GM18951 (cell line): ENCODE data around the gene NACC2.

Experiments
- POLR2A ChIP-seq: IDR thresholded peaks from 4 replicates; pipeline ENCODE4 v1.6.1; 2011; ENCODE audit warnings: mild to moderate bottlenecking; ENCODE audit not compliant: insufficient read length, insufficient read depth; ENCODE audit errors: extremely low read depth
- in situ Hi-C: fragments of 300-500 bp; cut with MboI; formaldehyde crosslinking; loops from one replicate; pipeline ENCODE4 v1.12.0; 2022; ENCODE audit warnings: low sequenced_read_pairs, mixed read lengths, inconsistent platforms; ENCODE audit not compliant: unreplicated experiment

The NACC2 gene

DNA sequence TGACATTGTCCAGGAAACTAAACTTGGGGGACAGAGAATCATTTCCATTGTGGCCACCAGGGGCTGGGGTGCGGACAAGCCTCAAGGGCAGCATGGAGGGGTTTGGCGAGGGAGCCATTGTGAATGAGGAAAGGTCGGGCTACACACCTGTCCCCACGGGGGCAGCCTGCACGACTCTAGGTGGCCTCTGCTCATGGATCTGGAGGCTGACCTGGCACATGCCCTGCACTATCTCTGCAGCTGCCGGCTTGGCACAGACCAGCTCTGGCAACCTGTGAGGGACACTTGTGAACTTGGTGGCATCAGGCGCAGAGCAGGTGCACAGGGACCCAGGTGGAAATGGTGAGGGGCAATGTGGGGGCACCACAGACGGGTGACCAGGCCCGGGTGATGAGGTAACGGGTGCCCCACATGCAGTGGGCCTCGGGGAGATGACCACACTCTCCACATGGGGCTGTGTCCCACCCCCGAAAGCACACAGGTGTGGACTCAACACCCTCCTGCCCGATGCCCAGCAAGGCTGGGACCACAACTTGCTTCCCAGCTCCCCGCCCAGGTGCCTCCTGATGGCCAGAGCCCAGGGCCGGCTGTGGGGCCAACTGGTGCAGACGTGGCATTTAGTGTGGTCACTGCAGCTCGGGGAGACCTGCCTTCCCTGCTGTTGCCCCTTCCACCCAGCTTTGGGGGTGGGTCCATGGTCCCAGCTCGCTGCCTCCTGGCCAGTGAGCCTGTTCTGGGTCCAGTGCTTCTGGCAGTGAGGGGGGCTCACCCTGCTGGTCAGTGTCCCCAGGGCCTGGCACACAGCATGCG, 73.0 kb downstream of the NACC2 start:
- TF ChIP-seq POLR2A, result no peak
- in situ Hi-C loops, result no loop called here

DNA sequence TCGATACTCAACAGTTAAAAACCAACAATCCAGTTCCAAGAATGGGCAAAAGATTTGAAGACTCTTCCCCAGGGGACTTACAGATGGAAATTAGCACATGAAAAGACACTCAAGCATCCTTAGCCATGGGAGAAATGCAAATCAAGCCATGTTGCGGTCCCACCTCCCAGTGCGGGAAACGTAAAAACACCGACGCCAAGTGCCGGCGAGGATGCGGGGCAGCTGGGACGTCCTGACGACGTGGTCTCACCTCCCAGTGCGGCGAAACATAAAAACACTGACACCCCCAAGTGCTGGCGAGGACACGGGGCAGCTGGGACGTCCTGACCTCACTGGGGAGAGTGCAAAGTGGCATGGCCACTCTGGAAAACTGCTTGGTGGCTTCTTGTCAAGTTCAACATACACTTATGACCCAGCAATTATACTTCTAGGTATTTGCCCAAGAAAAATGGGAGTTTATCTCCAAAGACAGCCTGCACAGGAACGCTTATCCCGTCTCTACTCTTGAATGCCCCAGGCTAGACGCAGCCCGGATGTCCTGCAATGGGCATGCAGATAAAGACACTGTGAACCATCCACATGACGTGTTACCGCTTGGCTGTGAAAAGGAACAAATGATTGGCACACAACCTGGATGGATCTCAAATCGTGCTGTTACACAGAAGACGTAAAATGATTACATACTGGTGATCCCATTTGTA, 73.8 kb downstream of the NACC2 start:
- TF ChIP-seq POLR2A, result no peak

DNA sequence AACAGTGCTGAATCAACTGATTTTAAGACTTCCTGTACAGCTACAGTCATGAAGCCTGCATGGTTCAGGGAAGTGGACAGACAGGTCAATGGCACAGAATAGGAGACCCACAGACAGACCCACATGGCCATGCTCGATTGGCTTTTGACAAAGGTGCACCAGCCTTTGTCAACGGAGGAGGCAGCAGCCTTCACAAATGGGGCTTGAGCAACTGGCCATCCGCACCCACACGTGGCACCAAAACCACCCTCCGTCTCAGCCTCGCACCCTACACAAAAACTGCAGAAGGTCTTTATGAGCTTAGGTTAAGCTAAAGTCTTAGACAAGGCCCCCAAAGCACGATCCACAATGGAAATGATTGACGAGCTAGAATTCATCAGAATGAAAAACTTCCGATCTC, 74.4 kb downstream of the NACC2 start:
- in situ Hi-C loops, result no loop called here
- no peak for TF ChIP-seq POLR2A

More for the DNA sequence above, 73.8 kb downstream of the NACC2 start:
- in situ Hi-C loops, result no loop called here

DNA sequence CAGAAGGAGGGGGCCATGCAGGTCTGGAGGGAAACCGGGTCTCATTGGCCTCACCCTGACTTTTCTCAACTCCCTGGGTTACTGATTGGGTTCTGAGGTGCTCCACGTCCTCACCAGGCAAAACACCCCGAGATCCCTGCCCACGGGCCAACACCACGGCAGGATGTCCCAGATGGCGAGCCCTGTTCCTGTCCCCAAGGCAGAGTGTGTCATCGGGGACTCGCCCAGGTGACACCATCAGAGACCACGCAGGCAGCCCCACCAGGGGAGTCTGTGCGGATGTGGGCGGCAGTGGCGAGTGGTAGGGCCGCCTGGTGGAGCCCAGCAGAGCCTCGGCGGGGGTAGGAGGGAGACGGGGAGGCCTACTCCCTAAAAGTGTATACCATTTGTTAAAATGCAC, 74.9 kb downstream of the NACC2 start:
- no peak for TF ChIP-seq POLR2A
- in situ Hi-C loops, result no loop called here

DNA sequence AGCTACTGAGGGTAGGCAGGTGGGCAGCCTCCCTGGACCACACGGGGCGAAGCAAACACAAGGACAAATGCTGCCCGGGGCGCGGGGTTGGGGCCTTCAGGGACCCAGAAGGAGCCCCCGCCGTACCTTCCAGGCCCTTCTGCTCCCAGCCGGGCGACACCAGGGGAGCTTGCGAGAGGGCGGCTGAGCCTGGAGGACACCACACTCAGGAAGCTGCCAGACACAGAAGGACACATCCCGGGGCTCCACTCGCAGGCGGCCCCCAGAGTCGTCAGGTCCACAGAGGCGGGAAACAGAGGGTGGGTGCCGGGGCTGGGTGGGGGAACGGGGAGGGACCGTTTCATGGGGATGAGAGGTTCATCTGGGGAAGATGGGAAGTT, 75.4 kb downstream of the NACC2 start:
- in situ Hi-C loops, result no loop called here

DNA sequence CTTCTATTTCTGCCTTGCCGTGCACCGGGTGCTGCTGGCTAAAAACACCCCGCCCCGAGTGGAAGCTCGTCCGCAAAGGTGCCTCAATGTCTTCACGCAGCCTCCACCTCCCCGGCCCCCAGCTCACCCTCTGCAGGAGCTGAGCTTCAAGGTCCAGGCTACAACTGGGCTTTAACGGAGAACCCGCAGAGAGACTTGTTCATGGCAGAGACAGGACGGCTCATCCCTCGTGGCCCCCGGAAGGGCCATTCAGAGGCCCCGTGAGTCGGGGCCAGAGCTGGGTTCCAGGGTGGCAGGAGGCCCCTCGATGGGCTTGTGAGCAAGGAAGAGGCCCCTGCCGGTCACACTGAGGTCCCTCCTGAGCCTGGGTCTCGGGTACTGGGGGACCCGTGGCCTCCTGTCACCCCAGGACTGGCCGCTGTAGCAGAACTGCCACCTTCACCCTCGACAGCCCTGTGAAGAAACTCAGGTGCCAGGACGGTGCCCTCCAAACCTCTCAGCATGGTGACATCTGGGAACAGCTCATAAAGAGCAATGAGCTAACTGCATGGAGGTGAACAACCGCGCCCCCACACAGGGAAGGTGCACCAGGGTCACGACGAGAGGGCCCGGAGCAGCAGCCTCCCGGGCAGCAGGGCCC, 75.9 kb downstream of the NACC2 start:
- in situ Hi-C loops, result no loop called here

More for the DNA sequence above, 75.4 kb downstream of the NACC2 start:
- TF ChIP-seq POLR2A, result no peak

DNA sequence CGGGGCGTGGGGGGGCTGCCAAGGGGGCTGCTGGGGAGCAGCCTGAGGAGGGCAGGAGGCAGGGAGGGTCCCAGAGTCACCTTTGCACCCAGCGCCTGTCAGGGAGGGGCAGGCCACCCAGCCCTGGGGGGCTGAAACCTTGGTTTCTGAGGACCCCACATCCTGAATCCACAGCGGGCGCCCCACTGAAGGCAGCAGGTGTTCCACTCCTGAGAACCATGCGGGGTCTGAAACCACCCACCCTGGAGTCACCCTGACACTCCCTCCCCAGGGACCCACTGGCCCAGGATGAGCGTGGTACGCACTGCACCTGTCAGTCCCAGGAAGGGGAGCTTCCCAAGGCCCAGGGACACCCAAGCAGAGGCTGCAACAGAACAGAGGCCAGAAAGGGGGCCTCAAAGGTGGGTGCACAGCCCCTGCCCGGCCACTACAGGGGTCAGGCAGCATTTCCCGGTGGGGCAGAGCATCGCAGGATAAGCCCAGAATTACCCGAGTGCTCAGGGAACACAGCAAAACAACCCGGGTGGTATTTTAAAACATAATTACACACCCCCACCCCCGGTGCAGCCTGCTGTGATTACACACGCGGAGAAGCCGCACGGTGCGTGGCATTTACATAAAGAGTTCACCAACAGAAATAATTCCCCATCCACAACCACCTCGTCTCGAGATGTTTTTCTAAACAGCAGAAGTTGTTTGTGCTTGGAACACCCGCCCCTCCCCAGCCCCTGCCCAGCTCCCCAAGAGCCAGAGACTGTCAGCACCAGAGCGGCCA, 76.6 kb downstream of the NACC2 start:
- TF ChIP-seq POLR2A, result no peak
- in situ Hi-C loops, result no loop called here

More for the DNA sequence above, 75.9 kb downstream of the NACC2 start:
- no peak for TF ChIP-seq POLR2A

DNA sequence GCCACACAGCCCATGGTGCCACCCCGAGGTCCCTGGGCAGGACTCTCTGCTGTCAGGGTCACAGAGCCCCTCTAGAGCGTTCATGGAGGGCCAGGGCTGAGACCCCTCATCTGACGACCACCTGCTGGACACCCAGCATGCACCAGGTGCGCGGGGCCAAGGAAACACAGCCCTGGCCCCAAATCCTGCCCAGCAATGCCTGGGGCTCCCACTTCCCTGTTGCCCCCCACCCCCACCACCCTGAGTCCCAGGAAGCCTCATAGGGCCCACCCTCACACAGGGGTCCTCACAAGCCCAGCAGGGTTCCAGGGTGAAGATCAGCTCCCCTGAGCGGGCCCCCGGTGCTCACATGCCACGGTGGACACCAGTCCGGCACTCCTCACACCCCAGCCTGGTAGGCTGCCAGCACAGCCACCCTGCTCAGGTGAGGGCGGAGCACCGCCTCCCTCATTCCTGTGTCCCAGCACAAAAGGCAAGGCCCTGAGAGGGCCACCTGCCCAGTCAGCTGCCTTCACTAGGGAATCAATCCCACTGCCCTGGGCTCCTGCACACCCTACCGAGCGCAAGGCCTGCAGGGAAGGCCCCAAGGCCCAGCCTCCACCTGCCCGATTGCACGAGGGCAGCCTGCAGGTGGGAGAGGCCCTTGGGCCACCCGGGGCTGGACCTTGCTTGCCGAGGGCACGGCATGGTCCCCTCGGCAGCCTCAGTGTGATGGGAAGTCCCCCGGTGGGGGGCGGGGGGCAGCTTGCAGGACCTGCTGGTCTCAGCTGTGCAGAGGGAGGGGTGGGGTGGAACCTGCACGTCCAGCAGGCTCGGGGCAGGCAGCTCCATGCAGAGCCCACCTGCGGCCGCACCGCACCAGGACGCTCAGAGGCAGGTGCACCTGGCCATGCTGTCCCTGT, 77.5 kb downstream of the NACC2 start:
- in situ Hi-C loops, result no loop called here
- no peak for TF ChIP-seq POLR2A

DNA sequence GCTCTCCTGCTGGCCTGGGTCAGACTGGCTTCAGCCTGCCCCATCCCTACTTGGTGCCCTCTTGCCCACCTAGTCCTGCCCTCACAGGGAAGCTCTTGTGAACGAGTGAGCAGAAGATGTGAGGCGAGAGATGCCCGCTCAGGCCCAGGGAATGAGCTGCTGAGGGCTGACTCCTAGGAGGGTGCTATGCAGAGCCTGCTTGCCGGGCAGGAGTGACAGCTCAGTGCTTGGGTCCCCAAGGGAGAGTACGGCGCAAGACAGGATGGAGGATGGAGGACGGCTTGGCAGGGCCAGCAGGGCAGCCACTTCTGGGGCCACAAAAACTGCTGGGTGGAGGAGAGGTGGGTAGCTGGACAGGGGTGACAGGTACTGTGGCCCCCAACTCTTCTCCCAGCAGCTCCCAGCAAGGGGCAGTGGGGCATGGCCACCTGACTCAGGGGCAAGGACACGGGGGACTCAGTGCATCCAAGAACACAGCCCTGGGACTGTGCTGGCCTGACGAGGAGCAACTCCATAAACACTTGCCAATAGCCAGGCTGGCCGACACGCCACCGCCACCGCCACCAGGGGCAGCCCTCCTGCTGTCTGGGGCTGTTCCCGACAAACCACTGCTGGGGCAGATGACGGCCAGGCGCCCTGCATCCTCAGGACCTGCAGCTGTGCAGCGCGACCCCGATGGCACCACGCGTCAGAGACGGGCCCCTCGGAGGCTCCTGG, 78.4 kb downstream of the NACC2 start:
- no peak for TF ChIP-seq POLR2A
- in situ Hi-C loops, result no loop called here

DNA sequence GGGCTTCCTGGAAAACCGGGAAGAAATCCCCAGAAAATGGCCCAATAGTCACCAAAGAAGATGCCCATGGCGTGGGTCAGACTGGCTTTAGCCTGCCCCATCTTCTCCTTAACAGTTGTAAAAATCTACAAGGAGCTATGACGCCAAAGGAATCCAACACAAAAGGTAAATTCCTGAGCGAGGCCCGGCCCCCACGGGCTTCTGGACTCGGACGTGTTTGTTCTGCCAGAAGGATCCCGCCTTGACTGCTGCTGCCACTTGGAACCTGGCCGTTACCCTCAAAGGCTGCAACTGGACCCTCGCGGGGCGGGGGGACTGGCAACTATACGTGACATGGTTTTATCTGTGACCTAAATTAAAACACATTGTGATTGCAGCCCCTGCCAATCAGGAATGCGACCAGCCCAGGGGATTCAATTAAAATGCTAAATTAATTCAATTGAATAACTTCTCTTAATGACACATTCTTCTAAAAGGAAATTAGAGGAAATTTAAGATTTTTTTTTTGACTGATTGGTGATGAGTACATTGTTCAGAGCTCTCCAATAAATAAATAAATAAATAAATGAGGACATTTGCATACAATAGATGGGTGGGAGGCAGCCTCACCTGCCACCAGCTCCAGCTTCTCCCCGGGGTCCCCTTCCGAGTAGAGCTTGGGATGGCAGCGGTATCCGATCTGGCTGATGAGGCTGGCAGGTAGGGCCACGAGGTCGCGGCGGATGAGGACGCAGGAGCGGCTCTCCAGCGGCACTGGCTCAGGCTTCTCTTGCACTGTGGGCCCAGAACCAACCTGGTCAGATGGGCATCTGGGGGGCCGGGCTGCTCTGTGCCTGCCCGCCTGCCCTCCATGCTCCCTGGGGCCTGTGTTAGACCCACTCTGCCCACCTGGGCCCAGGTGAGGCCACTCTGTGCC, 79.2 kb downstream of the NACC2 start:
- in situ Hi-C loops, result no loop called here
- TF ChIP-seq POLR2A, result no peak
